Stimulated activated CD8-positive, alpha-beta memory T cell treated with anti-CD3 and anti-CD28 coated beads, Interleukin-15, amount 100 ng/mL, for 4 hours (primary cell): Measurements from ENCODE around the gene PRKD1.

Experiments used
- DNase-seq, 2 donors: peaks; one replicate each; pipeline ENCODE4 v3.0.0-alpha.2; 2020; ENCODE audit warnings: low read depth in 2 of 2

The PRKD1 gene

GRCh38 chr14:29672831-29673230, 254.8 kb downstream of the PRKD1 start:
- DNase-seq = no peak

DNA sequence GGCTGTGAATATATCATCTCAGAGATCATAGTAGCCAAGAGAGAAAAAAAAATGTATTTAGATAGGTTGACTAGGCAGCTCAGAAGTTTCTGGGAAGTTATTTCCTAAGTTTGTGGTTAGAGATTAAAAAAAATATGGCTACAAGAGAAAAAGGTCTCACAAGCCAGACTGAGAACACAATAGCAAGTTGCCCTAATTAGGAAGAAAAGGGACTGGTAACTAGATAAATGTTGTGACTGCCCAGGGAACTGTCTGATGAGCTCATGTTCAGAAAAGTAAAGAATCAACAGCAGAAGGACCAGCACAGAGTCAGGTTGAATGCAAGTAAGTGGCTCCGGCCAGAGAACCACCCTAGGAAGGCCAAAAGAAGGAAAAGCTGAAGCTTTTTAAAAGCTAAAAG, 256.6 kb downstream of the PRKD1 start:
- DNase-seq = no peak

- DNase-seq = no peak
These were observed 259.4 kb downstream of the PRKD1 start for GRCh38 chr14:29668201-29668600.

DNA sequence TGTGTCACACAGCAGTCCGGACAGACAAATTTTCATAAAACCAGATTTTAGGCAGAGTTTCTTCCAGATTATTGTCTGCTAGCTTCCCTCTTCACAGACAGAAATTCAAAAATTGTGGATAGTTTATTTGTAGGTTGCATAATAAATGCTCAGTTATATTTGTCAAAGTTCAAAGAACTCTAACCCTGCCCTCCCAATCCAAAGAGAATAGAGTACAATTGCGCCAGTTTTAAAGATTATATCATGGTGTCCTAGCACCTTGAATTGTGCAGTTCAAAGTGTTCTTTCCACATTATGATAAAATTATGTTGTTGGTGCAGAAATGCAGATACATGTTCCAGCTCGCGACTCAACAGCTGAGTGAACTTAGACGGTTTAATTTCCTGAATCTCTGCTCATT, 263.1 kb downstream of the PRKD1 start:
- DNase-seq = no peak

DNA sequence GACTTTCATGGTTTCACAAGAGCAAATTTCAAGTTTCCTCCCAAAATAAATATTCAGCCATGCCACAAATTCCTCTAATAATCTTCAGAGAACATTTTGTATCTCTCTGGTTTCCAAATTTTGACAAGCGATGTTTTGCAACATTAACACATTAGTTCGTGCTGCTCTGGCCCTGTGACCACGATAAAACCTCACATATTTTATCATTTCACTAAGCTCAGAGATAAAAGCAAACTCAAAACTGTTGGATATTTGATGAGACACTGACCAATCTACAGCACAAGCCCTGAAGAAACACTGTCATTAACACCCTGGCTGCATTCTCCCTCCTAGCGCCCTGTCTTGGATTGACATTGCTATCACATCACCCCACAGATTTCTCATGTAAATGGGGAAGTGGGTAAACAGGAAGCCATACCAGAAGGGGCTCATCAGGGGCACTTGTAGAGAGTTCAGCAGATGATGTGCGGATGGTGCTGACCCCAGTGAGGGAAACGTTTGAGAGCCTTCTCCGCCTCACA, 264.3 kb downstream of the PRKD1 start:
- DNase-seq = no peak

DNA sequence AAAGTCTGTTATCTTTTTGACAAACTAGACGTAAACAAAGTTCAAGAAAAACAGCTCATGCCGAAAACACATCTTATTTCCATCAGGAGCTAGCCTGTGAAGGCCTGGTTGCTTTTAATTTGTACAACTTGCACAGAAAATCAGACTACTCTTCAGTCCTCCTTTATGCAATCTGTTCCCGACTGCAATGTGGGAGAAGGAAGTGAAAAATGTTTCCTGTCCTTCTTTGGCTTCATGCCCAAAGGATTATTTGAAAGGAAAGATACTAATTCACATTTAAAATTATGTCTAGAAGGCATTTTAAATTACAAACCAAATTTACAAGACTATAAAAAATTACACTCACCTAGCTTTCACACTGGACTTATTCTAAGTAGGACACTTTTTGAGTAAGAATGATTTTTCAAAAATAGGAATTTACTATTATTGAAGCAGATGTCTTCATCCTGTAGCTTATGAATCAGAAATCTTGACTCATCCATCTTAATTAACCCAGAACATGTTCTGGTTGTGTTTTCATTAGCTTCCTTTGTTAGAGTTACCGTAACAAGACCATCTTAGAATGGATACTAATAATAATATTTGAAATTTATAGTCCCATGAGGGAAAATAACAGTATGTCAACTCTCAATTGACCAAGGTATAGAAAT, 272.6 kb downstream of the PRKD1 start:
- no peak for DNase-seq

- DNase-seq = no peak
These were observed 274.3 kb downstream of the PRKD1 start for GRCh38 chr14:29653303-29653702.

- no peak for DNase-seq
These were observed 275.1 kb downstream of the PRKD1 start for GRCh38 chr14:29652571-29652970.

DNA sequence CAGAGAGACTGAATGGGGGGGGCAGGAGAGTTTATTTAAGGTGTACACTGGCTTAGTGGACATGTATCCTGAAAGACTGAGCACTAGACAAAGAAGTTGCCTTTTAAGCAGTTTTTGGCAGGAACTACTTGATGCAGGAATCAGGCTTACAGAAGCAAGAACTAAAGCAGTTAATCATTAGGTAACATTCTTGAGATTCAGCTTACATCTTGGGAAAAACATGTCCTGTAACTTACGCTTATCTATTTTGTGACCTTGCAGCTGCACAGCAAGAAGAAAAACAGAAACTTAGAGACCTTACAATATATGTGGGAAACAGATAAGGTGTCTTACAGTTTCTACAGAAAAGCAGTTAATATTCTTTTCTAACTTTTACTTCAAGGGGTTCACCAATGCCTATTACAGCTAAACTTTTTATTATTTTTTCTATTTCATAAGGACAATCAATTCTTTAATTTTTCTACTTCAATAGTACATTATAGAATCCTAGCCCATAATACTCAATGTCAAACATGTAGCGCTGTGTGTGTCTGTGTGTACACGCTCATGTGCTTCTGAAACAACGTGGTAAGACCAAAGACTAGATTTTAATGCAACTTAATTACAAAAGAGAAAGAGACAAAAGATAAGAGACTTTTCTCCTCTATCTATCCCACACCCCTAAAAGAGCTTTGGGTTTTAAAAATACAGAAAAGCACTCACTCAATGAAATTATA, 276.9 kb downstream of the PRKD1 start:
- no peak for DNase-seq

DNA sequence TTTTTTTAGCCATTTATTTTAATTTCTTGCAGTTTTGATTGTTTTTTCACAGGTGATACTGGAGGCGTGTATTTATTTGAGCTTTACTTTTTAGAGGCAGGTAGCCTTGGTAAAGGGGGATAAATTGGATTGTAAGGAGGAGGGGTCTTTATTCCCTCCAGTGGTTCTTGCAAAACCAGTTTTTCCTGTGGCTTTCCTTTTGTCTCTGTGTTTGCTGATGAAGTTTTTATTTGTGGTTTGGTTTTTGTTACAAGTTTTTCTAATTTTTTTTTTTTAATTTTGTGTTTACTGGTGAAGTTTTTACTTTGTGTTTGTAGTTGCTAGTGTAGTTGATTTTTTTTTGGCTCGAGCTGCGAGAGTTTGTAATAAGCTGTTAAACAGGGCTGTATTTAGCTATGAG, 278.5 kb downstream of the PRKD1 start:
- no peak for DNase-seq

DNA sequence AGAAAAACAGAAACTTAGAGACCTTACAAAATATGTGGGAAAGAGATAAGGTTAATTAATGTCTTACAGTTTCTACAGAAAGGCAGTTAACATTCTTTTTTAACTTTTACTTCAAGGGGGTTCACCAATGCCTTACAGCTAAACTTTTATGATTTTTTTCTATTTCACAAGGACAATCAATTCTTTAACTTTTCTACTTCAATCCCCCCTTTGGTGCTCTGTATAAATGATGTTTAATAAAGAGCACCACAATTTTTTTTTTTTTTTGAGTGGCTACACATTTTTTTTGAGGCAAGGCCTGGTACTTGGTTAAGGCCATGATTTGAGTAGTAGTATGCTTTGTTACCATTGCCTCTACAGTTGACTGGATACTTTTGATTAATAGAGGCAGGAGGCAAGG, 279.6 kb downstream of the PRKD1 start:
- no peak for DNase-seq

- no peak for DNase-seq
These were observed 282.5 kb downstream of the PRKD1 start for GRCh38 chr14:29645117-29645516.

- no peak for DNase-seq
These were observed 284.0 kb downstream of the PRKD1 start for GRCh38 chr14:29643433-29644211.

DNA sequence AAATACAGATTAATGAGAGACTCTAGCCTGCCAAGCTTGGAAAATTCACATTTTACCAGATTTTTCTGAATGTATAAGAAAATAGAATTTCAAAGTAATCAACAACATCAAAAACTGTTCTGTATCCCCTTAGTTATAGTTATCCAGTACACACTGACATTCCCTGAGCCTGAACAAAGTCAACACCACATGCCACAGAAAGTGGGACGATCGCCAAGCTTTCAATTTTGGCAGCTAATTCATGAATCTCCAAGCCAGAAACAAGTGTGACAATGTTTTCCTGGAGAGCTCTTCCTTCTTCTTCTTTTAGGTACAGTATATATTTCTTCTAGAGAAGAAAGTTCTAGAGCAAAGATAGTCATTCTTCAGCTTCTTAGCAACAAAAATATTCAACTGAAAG, 290.2 kb downstream of the PRKD1 start:
- no peak for DNase-seq

GRCh38 chr14:29636870-29637269, 290.8 kb downstream of the PRKD1 start:
- DNase-seq = no peak

DNA sequence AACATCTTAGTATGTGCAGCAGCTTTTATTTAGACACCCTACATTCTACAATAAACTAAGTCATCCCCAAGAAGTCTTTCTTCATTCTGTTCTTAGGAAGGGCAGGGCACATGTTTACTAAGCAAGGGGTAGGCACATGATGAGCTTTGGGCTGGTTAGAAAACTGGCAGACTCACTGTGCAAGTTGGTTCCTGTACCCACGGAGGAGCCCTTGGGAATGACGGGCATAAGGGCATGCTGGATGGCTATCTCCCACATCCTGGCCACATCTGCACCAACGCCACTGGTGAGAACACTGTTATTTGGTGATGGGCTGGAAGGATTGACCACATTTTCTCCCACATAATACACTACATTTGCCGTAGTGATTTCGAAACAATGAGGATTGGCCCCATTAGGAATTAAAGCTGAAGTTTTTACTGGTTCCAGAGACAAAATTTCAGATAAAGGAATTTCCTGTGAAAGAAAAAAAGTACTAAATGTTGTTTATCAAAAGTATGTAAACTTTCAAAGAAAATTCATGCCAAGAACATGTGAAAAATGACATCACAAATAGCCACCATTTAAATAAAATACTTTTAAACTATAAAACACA, 297.0 kb downstream of the PRKD1 start:
- no peak for DNase-seq

- DNase-seq = no peak
These were observed 297.8 kb downstream of the PRKD1 start for GRCh38 chr14:29629839-29630238.

DNA sequence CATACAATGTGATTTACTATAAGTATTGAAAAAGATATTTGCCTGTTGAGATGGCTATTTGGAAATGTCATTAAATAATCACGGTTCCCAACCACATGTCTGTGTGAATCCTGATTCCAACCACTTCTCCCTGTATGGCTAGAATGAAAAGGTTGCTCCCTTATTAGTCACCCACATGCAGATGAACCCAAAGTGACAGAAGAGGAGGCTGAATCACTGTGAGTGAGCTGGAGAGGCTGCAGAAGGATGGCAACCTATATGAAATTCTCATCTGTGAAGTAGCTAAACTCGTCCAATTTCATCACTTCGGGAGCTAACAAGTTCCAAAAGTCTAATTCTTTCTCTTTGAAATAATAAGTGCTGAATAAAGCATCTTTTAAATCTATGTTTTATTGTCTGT, 300.5 kb downstream of the PRKD1 start:
- no peak for DNase-seq

DNA sequence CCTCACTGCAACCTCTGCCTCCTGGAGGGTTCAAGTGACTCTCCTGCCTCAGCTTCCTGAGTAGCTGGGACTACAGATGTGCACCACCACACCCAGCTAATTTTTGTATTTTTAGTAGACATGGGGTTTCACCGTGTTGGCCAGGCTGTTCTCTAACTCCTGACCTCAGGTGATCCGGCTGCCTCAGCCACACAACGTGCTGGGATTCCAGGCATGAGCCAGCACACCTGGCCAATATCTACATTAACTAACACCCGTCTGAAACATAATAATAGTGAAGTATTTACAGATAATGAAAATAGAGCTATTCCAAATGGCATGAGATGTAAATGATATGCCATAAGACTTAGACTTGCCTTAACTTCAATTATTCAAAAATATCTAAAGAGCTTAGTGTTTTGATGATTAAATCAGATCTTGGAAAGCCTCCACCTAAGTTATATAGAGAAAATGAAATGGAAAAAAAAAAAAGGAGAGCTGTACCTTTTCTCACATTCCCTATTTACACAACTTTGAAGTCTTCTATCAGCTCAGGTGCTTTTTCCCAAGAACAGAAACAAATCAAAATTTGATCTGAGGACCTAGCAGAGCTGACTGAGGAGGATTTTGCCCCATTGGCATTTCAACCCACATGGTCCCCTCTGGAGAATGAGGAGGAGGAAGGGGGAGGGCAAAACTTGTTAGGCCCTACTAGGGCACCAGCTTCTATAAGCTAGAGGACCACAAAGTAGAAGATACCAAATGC, 309.2 kb downstream of the PRKD1 start:
- no peak for DNase-seq

- no peak for DNase-seq
These were observed 310.7 kb downstream of the PRKD1 start for GRCh38 chr14:29616922-29617321.

GRCh38 chr14:29608861-29609260, 318.8 kb downstream of the PRKD1 start:
- no peak for DNase-seq

DNA sequence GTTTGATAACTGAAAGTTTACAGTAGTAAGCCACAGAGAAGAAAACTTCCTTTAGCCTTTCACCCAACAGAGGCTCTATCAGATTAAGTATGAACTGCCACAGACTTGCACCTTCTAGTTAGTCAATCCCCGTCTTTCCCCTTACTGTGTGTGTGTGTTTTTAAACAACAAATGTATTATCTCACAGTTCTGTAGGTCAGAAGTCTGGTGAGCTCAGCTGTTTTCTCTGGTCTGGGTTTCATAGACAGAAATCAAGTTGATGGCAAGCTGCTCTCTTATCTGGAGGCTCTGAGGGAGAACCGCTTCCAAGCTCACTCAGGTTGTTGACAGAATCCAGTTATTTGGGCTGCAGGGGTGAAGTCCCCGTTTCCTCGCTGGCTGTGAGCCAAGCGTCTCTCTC, 320.5 kb downstream of the PRKD1 start:
- no peak for DNase-seq
